ENCODE measurements around the gene PIGS.

PIGS gene

DNA sequence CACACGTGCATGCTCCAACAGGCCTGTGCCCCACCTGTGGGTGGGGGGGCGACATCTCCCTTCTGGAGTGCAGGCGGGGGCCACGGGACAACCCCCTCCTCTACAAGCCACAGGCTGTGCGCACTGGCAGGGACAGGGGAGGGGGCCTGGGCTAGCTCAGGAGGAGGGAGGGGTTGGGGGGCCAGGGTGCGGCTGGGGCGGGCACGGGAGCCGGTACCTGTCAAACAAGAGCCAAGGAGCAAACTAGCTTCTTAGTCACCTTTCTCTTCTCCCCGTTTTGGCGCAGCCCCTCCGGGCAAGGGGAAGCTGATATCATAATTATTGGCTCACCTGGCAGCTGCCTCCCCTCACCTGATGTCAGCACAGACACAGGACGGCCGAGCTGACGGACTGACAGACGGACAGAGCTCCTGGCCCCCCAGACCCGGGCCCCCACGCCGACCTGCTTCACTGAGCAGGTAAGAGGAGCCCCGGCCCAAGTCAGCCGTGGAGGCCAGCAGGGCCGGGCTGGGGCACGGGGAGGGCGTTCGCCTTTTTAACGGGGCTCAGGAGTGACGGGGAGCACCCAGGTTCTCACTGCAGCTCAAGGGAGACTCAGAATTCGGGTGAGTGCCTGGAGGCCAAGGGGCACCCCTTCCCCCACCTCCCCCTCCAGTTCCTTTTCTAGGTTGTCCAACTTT lies 65.2 kb downstream of the PIGS start, which contains the start of gene FOXN1:
FOXN1 (plus strand) TSS at position 363 of the 680 bp plus-strand sequence. CDS start 17,622 bp downstream, outside the sequence.
- no peak for DNase-seq

DNA sequence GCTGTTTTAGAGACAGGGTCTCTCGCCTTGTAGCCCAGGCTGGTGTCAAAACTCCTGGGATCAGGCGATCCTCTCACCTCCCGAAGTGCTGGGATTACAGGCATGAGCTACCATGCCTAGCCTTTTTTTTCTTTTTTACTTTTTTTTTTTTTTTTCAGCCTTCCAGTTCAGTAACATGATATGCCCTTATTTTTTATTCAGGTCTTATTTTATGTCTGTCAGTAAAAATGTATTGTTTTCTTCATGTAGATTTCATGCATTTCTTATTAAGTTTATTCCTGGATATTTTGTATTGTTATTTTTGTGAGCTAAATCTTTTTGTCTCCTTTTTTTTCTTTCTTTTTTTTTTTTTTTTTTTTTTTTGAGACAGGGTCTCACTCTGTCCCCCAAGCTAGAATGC lies 67.9 kb downstream of the PIGS start:
- no peak for DNase-seq
